NT2/D1 (cell line): Measurements from ENCODE around the gene FGD4.

Source experiments
- SUZ12 ChIP-seq: IDR thresholded peaks from 2 replicates; pipeline ENCODE4 v1.6.1; 2011; ENCODE audit not compliant: insufficient read length, insufficient read depth; ENCODE audit errors: extremely low read depth
- YY1 ChIP-seq: IDR thresholded peaks from 2 replicates; pipeline ENCODE4 v1.6.1; 2011; ENCODE audit not compliant: insufficient read length, insufficient read depth
- ZNF274 ChIP-seq: IDR thresholded peaks from 2 replicates; pipeline ENCODE4 v1.6.1; 2011; ENCODE audit warnings: mild to moderate bottlenecking, low read depth, low read length

GRCh38 chr12:32583534-32583933 is 184.2 kb downstream of the FGD4 start:
- TF ChIP-seq YY1 (no peak), SUZ12 (no peak), ZNF274 (no peak)
